ENCODE measurements around the gene CARD19. TPM values are rescaled to one million over a fixed set of nuclear protein-coding genes. Genes with fewer than 3 reads are reported as not detected.
A peak's percentile ranks its signal among the peaks of the same experiment; 100 is the strongest.

CARD19 gene
- total and polyA plus RNA-seq, 2 experiments from 2014 or later, result 36.8 to 48.3 TPM

GRCh38 chr9:93049491-93049890, 46.5 kb upstream of the CARD19 start:
- peaks cover 16% of the 10 kb centered on the region for H3K4me1 ChIP-seq (ENCODE audit: insufficient read depth)
- no peaks in the 10 kb centered on the region for H3K9me2 ChIP-seq (ENCODE audit: insufficient read depth)
- no peak overlapping the region for H3K27ac ChIP-seq (ENCODE audit: low read depth)
- Mint-ChIP-seq H3K9me3 (peaks cover 8% of the 10 kb centered on the region; the same call in 2 of the 3 replicates), H3K4me1 (peaks cover 12% of the 10 kb centered on the region), H3K4me3 (no peak overlapping the region), H3K27ac (peak overlapping the region; percentile 58; the same call in 1 of the 2 replicates), H3K27me3 (ENCODE audit: insufficient read depth, low read depth, poor library complexity) (peaks cover 9% of the 10 kb centered on the region), H3K36me3 (ENCODE audit: low read depth) (peaks cover 3% of the 10 kb centered on the region; the same call in 1 of the 3 replicates)
- H3K36me3 ChIP-seq (ENCODE audit: insufficient read depth), result no peaks in the 10 kb centered on the region
- no peak for TF ChIP-seq CTCF (conservative IDR thresholded peaks at IDR 0.05; ENCODE audit: low read depth in 2 of 2)
- TF ChIP-seq STAT1 (IDR thresholded peaks at IDR 0.05; ENCODE audit: unreplicated experiment), result no peak
- no peak overlapping the region for H2AFZ ChIP-seq
- DNase-seq (ENCODE audit: low spot score), result no peak
- no peaks in the 10 kb centered on the region for H3K27me3 ChIP-seq (ENCODE audit: insufficient read depth)
- H3K79me2 ChIP-seq (replicated peaks; ENCODE audit: insufficient read depth), result no peaks in the 10 kb centered on the region
- H4K20me1 ChIP-seq (replicated peaks; ENCODE audit: insufficient read depth), result no peaks in the 10 kb centered on the region
- no peak for ATAC-seq
- no peaks in the 10 kb centered on the region for H3F3A ChIP-seq (replicated peaks; ENCODE audit: low read depth)
- no peak overlapping the region for H3K4me3 ChIP-seq
- H3K4me2 ChIP-seq, result no peak overlapping the region

GRCh38 chr9:93050231-93050630, 45.8 kb upstream of the CARD19 start:
- no peaks in the 10 kb centered on the region for H3K79me2 ChIP-seq (replicated peaks; ENCODE audit: insufficient read depth)
- Mint-ChIP-seq H3K9me3 (peaks cover 5% of the 10 kb centered on the region; the same call in 2 of the 3 replicates), H3K27ac (no peak overlapping the region), H3K4me3 (no peak overlapping the region), H3K4me1 (peaks cover 12% of the 10 kb centered on the region), H3K36me3 (ENCODE audit: low read depth) (no peaks in the 10 kb centered on the region), H3K27me3 (ENCODE audit: insufficient read depth, low read depth, poor library complexity) (peaks cover 9% of the 10 kb centered on the region)
- DNase-seq (ENCODE audit: low spot score) (no peak), ATAC-seq (no peak)
- no peaks in the 10 kb centered on the region for H3F3A ChIP-seq (replicated peaks; ENCODE audit: low read depth)
- H3K36me3 ChIP-seq (ENCODE audit: insufficient read depth), result no peaks in the 10 kb centered on the region
- H3K4me2 ChIP-seq, result no peak overlapping the region
- no peaks in the 10 kb centered on the region for H4K20me1 ChIP-seq (replicated peaks; ENCODE audit: insufficient read depth)
- H3K4me3 ChIP-seq, result no peak overlapping the region
- no peak overlapping the region for H2AFZ ChIP-seq
- no peaks in the 10 kb centered on the region for H3K27me3 ChIP-seq (ENCODE audit: insufficient read depth)
- no peak overlapping the region for H3K27ac ChIP-seq (ENCODE audit: low read depth)
- no peaks in the 10 kb centered on the region for H3K9me2 ChIP-seq (ENCODE audit: insufficient read depth)
- H3K4me1 ChIP-seq (ENCODE audit: insufficient read depth), result peaks cover 16% of the 10 kb centered on the region
- TF ChIP-seq JUNB (IDR thresholded peaks at IDR 0.05; ENCODE audit: unreplicated experiment) (no peak), ZNF462 (CRISPR knock-in tag; IDR thresholded peaks at IDR 0.05) (no peak), CREB1 (CRISPR knock-in tag; IDR thresholded peaks at IDR 0.05; ENCODE audit: low read depth) (no peak), CTCF (conservative IDR thresholded peaks at IDR 0.05; ENCODE audit: low read depth in 2 of 2) (no peak), EZH2 (IDR thresholded peaks at IDR 0.05; ENCODE audit: low read depth, unreplicated experiment) (no peak)
- TF ChIP-seq, protein P1, sequence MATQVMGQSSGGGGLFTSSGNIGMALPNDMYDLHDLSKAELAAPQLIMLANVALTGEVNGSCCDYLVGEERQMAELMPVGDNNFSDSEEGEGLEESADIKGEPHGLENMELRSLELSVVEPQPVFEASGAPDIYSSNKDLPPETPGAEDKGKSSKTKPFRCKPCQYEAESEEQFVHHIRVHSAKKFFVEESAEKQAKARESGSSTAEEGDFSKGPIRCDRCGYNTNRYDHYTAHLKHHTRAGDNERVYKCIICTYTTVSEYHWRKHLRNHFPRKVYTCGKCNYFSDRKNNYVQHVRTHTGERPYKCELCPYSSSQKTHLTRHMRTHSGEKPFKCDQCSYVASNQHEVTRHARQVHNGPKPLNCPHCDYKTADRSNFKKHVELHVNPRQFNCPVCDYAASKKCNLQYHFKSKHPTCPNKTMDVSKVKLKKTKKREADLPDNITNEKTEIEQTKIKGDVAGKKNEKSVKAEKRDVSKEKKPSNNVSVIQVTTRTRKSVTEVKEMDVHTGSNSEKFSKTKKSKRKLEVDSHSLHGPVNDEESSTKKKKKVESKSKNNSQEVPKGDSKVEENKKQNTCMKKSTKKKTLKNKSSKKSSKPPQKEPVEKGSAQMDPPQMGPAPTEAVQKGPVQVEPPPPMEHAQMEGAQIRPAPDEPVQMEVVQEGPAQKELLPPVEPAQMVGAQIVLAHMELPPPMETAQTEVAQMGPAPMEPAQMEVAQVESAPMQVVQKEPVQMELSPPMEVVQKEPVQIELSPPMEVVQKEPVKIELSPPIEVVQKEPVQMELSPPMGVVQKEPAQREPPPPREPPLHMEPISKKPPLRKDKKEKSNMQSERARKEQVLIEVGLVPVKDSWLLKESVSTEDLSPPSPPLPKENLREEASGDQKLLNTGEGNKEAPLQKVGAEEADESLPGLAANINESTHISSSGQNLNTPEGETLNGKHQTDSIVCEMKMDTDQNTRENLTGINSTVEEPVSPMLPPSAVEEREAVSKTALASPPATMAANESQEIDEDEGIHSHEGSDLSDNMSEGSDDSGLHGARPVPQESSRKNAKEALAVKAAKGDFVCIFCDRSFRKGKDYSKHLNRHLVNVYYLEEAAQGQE (IDR thresholded peaks at IDR 0.05; ENCODE audit: unreplicated experiment), result no peak
